ENCODE measurements around the gene RALGPS1. TPM values are rescaled to one million over a fixed set of nuclear protein-coding genes. Genes with fewer than 3 reads are reported as not detected.
A peak's percentile ranks its signal among the peaks of the same experiment; 100 is the strongest.

The RALGPS1 gene
- total and polyA plus RNA-seq, 2 of the 8 experiments (the other 6 are each of a cell fraction or from before 2014, with no cell fraction given): 20.0 to 23.5 TPM

DNA sequence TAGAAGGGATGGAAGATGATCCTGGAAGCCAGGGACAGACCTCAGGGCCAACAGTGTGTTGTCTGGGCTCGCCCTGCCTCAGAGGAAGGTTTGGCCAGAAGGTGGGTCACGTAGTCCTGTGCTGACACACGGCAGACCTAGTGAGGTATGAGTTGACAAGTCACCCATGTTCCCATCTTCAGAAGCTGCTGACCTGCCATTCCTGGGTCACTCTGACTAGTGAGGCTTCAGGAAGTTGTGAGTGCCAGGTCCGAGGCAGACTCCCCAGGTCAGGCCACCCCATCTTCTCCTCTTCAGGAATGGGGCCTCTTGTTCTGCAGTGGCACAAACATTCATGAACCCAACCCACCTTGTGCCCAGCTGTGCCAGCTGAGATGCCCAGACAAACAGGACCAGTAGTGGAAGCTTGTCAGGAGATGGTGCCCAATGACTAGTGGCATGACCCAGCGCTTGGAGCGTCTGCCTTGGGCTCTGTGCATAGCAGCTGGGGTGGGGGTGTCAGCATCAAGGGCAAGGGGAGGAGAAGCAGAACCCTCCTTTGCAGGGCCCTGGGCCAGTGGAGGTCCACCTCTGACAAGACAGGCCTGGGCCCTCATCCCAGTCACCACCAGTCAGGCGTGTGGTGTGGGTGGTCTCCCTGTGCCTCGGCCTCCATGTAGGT is 224.6 kb downstream of the RALGPS1 start:
- Histone ChIP-seq H2BK15ac (ENCODE audit: low read length) (no peak overlapping the region), H2AFZ (ENCODE audit: low read length) (no peak overlapping the region), H3K4me2 (ENCODE audit: insufficient read depth in 1 of 2, low read depth in 2 of 2, low read length in 2 of 2) (no peak overlapping the region), H3K56ac (replicated peaks; ENCODE audit: insufficient read length, low read depth, low read length) (no peak overlapping the region), H3K4ac (replicated peaks; ENCODE audit: insufficient read length, low read depth, low read length) (no peak overlapping the region), H2BK5ac (ENCODE audit: low read depth, low read length) (no peak overlapping the region; the same call in 1 of the 2 replicates), H3K4me3 (ENCODE audit: extremely low read depth in 1 of 4, insufficient read depth in 2 of 4, low read depth in 3 of 4, low read length in 4 of 4) (no peak overlapping the region), H3K23ac (ENCODE audit: insufficient read length) (no peak overlapping the region), H3K4me1 (replicated peaks in 1 of 4; ENCODE audit: control insufficient read depth in 3 of 4, insufficient read depth in 4 of 4, low read length in 3 of 4) (peaks cover 0 to 8% (median 6%) of the 10 kb centered on the region in 4 experiments; a peak in 5 of 7 replicates), H2BK20ac (ENCODE audit: low read length) (no peak overlapping the region), H4K20me1 (replicated peaks in 1 of 2; ENCODE audit: control insufficient read depth in 1 of 2, insufficient read depth in 2 of 2, low read length in 2 of 2) (no peaks in the 10 kb centered on the region), H4K91ac (replicated peaks; ENCODE audit: insufficient read length, low read length) (no peak overlapping the region), H3K9ac (replicated peaks in 1 of 4; ENCODE audit: extremely low read depth in 1 of 4, low read depth in 3 of 4, low read length in 3 of 4) (no peak overlapping the region), H3K27ac (ENCODE audit: low read depth, low read length) (no peak overlapping the region), H4K8ac (ENCODE audit: extremely low read depth, insufficient read depth, low read length) (peak overlapping the region; percentile 23; the same call in 1 of the 2 replicates), H3K9me3 (ENCODE audit: insufficient read depth in 2 of 2, low read depth in 1 of 2, low read length in 1 of 2) (no peaks in the 10 kb centered on the region), H2BK12ac (ENCODE audit: low read depth, low read length) (peak overlapping the region; percentile 17; the same call in 1 of the 2 replicates), H4K5ac (ENCODE audit: insufficient read length, low read depth, low read length) (no peak overlapping the region), H3K23me2 (ENCODE audit: low read depth, low read length) (no peaks in the 10 kb centered on the region), H3K14ac (ENCODE audit: insufficient read length) (no peak overlapping the region), H2AK5ac (ENCODE audit: low read depth, low read length) (no peak overlapping the region), H3K27me3 (replicated peaks in 1 of 4; ENCODE audit: control insufficient read depth in 3 of 4, extremely low read depth in 1 of 4, insufficient read depth in 3 of 4, low read length in 3 of 4) (no peaks in the 10 kb centered on the region), H3K36me3 (ENCODE audit: control insufficient read depth in 2 of 4, insufficient read depth in 4 of 4, low read length in 3 of 4) (no peaks in the 10 kb centered on the region), H3K79me2 (ENCODE audit: control insufficient read depth in 1 of 2, insufficient read depth in 2 of 2, low read length in 2 of 2) (no peaks in the 10 kb centered on the region), H2BK120ac (replicated peaks; ENCODE audit: low read depth, low read length) (no peak overlapping the region), H3K79me1 (ENCODE audit: low read depth, low read length) (no peaks in the 10 kb centered on the region), H3K18ac (ENCODE audit: extremely low read depth, low read length) (no peak overlapping the region)
- CTCF ChIA-PET (ENCODE audit: partially characterized antibody): interaction anchor here (0.8 to 2.0 kb wide), 5 partner anchors 8 to 199 kb away, joined by 3 to 9 read pairs (median 3); no protein-coding TSS in a partner anchor
- DNase-seq (ENCODE audit: low read depth in 1 of 2, low spot score in 2 of 2) (no peak), FAIRE-seq (no peak)
- POLR2A ChIA-PET (ENCODE audit: partially characterized antibody): interaction anchor here (1.7 to 2.4 kb wide), 2 partner anchors 11 to 16 kb away, joined by 5 to 10 read pairs; no protein-coding TSS in a partner anchor
- 91% methylated on average over 8 of the region's 8 CpGs; no CpG with 5 or more reads in 1 of the 2 experiments for WGBS, 2 experiments (ENCODE audit: extremely low coverage in 1 of 2, insufficient coverage in 1 of 2, insufficient read length in 1 of 2, insufficient replicate concordance in 2 of 2, low coverage in 1 of 2, low lambda C conversion rate in 2 of 2, missing lambda C conversion rate in 1 of 2)
- TF ChIP-seq CTBP2 (IDR thresholded peaks at IDR 0.05; ENCODE audit: borderline replicate concordance, insufficient read depth, insufficient read length, low read length): no peak
- TF ChIP-seq HDAC6 (IDR thresholded peaks at IDR 0.05; ENCODE audit: low read depth, low read length): no peak
- TF ChIP-seq KDM5A (IDR thresholded peaks at IDR 0.05; ENCODE audit: low read length): no peak
- TF ChIP-seq SIN3A (conservative IDR thresholded peaks at IDR 0.05 in 1 of 2, IDR thresholded peaks at IDR 0.05 in 1 of 2; ENCODE audit: low read depth in 1 of 2, low read length in 2 of 2): no peak
- no peak for TF ChIP-seq GABPA (IDR thresholded peaks at IDR 0.05; ENCODE audit: borderline replicate concordance, insufficient read depth, low read length)
- TF ChIP-seq CEBPB (IDR thresholded peaks at IDR 0.05; ENCODE audit: low read depth, low read length): no peak
- TF ChIP-seq KDM1A (IDR thresholded peaks at IDR 0.05; ENCODE audit: borderline replicate concordance, low read length): no peak
- no peak for TF ChIP-seq KDM4A (IDR thresholded peaks at IDR 0.05; ENCODE audit: low read depth, low read length, severe bottlenecking)
- no peak for TF ChIP-seq EZH2 (IDR thresholded peaks at IDR 0.05; ENCODE audit: low read depth, low read length, severe bottlenecking)
- no peak for TF ChIP-seq CREB1 (IDR thresholded peaks at IDR 0.05)
- no peak for TF ChIP-seq EGR1 (IDR thresholded peaks at IDR 0.05; ENCODE audit: borderline replicate concordance, low read depth, low read length)
- TF ChIP-seq NANOG (IDR thresholded peaks at IDR 0.05; ENCODE audit: insufficient read depth, low read depth, low read length, poor library complexity, severe bottlenecking): no peak
- no peak for TF ChIP-seq JUN (IDR thresholded peaks at IDR 0.05; ENCODE audit: low read depth, low read length)

Measured in H1 (cell line).